ENCODE results near the gene INTS11. TPM values are rescaled to one million over a fixed set of nuclear protein-coding genes. Genes with fewer than 3 reads are reported as not detected.

INTS11 gene
- total and polyA plus RNA-seq, 12 donors, result 53.0 to 601 (median 88.8) TPM

- no peak overlapping the region for H3K4me3 ChIP-seq
- 66 to 81% (median 78%) methylated on average over 4 to 94 of the region's 94 CpGs for WGBS, 4 donors
- intact Hi-C loops (cut with DNase I), result loop anchor here in 1 of 2 donors (10.0 kb wide), 1 partner anchor 309 kb away; the partner anchor contains the start of gene PERM1
- no peaks in the 10 kb centered on the region for H3K9me3 ChIP-seq (replicated peaks in 1 of 3)
- no peaks in the 10 kb centered on the region for H3K27me3 ChIP-seq
- H3K27ac ChIP-seq, result no peak overlapping the region
- no peak for DNase-seq
- peaks cover 0 to 9% of the 10 kb centered on the region in 2 donors for H3K36me3 ChIP-seq (replicated peaks in 1 of 2)
- no peaks in the 10 kb centered on the region for H3K4me1 ChIP-seq (replicated peaks in 1 of 2)
- TF ChIP-seq, protein P1, sequence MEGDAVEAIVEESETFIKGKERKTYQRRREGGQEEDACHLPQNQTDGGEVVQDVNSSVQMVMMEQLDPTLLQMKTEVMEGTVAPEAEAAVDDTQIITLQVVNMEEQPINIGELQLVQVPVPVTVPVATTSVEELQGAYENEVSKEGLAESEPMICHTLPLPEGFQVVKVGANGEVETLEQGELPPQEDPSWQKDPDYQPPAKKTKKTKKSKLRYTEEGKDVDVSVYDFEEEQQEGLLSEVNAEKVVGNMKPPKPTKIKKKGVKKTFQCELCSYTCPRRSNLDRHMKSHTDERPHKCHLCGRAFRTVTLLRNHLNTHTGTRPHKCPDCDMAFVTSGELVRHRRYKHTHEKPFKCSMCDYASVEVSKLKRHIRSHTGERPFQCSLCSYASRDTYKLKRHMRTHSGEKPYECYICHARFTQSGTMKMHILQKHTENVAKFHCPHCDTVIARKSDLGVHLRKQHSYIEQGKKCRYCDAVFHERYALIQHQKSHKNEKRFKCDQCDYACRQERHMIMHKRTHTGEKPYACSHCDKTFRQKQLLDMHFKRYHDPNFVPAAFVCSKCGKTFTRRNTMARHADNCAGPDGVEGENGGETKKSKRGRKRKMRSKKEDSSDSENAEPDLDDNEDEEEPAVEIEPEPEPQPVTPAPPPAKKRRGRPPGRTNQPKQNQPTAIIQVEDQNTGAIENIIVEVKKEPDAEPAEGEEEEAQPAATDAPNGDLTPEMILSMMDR (IDR thresholded peaks at IDR 0.05), result no peak
- no peak for TF ChIP-seq POLR2A (IDR thresholded peaks at IDR 0.05)
These were observed 30.9 kb downstream of the INTS11 start for GRCh38 chr1:1293263-1294249.

- no peaks in the 10 kb centered on the region for H3K9me3 ChIP-seq (replicated peaks in 1 of 3)
- H3K4me3 ChIP-seq, result no peak overlapping the region
- intact Hi-C loops (cut with DNase I), result loop anchor here in 1 of 2 donors (10.0 kb wide), 1 partner anchor 308 kb away; the partner anchor contains the start of gene PERM1
- H3K27me3 ChIP-seq, result no peaks in the 10 kb centered on the region
- no peak overlapping the region for H3K27ac ChIP-seq
- DNase-seq, result no peak
- peaks cover 0 to 7% of the 10 kb centered on the region in 2 donors for H3K36me3 ChIP-seq (replicated peaks in 1 of 2)
- 55 to 69% (median 65%) methylated on average over 8 to 18 of the region's 18 CpGs for WGBS, 4 donors
- no peak for TF ChIP-seq POLR2A (IDR thresholded peaks at IDR 0.05)
- TF ChIP-seq, protein P1 (IDR thresholded peaks at IDR 0.05), result no peak
- H3K4me1 ChIP-seq (replicated peaks in 1 of 2), result no peaks in the 10 kb centered on the region
These were observed 31.6 kb downstream of the INTS11 start for GRCh38 chr1:1292851-1293250.

DNA sequence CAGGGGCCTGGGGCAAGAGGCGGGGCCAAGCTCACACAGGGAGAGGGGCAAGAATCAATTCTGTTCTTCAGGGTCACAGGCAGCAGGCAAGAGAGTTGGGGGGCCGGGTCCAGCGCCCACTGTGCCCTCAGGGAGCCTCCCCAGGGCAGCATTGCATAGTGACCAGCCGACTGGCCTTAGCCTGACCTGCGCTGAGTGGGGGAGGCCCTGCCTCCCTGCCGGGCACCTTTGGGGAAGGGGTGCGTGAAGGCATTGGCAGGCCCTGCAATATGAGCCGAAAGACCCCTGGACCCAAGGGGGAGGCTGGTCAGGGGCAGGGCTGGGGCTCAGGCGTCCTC is 32.0 kb downstream of the INTS11 start:
- no peaks in the 10 kb centered on the region for H3K27me3 ChIP-seq
- no peak for DNase-seq
- H3K4me3 ChIP-seq, result no peak overlapping the region
- no peak overlapping the region for H3K27ac ChIP-seq
- intact Hi-C loops (cut with DNase I), result loop anchor here in 1 of 2 donors (10.0 kb wide), 1 partner anchor 308 kb away; the partner anchor contains the start of gene PERM1
- H3K9me3 ChIP-seq (replicated peaks in 1 of 3), result no peaks in the 10 kb centered on the region
- H3K4me1 ChIP-seq (replicated peaks in 1 of 2), result no peaks in the 10 kb centered on the region
- no peak for TF ChIP-seq POLR2A (IDR thresholded peaks at IDR 0.05)
- TF ChIP-seq, protein P1 (IDR thresholded peaks at IDR 0.05), result no peak
- H3K36me3 ChIP-seq (replicated peaks in 1 of 2), result peaks cover 0 to 4% of the 10 kb centered on the region in 2 donors
- WGBS, 4 donors, result 76 to 86% (median 83%) methylated on average over 9 of the region's 9 CpGs
